GM19351 (cell line): ENCODE measurements around the gene CDCA4.
"Not testable (repeated sequence)": the region's sequence is repeated elsewhere in the genome, so short reads cannot be mapped to it uniquely, and the experiment has no call there.

Source experiments
- ATAC-seq: cut with Tn5 transposase; IDR thresholded peaks from one replicate; pipeline ENCODE4 v1.9.1; 2021; ENCODE audit warnings: mild to moderate bottlenecking, moderate library complexity; ENCODE audit not compliant: unreplicated experiment

The CDCA4 gene

DNA sequence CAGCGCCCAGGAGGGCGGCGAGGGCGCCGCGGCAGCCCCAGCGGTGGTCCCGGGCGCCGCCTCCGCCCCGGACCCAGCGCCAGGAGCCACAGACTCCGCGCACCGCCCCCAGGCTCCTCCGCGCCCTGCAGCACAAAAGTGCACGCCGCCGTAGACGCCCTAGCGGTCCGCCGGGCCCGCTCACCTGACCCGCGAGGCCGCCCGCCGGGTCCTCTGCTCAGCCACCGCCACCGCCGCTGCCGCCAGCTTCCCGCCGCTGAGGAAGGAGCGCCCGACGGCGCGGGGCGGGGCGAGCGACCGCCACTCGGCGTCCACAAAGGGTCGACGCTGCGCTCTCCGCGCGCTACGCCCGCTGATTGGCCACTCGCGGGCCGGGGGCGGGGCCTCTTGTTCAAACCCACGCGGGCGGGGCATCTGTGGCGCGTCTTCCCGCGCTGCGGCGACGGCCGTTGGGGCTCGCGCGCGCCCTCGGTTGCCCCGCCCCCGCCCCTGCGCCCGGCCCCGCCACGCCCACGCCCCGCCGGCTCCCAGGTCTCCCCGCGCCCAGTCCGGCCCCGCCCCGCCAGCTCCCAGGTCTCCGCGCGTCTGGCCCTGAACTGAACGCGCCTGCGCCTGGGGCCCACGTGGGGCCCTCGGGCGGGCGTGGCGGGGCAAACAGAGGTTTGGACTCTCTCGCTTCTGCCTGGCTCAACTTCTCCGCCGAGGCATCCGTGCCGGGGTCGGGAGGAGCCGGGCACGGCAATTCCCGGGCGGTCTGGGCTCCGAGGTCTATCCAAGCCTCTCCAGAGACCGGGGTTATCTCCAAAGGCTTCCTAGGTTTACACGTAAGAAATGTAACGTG lies at the start of gene CDCA4:
TSS of gene CDCA4 (minus strand) at position 269 of the 841 bp plus-strand sequence. CDS start 9,154 bp downstream, outside the sequence.
- peak; percentile 70 for ATAC-seq

GRCh38 chr14:105069871-105070759 lies 49.2 kb upstream of the CDCA4 start:
- ATAC-seq = peak; percentile 42

DNA sequence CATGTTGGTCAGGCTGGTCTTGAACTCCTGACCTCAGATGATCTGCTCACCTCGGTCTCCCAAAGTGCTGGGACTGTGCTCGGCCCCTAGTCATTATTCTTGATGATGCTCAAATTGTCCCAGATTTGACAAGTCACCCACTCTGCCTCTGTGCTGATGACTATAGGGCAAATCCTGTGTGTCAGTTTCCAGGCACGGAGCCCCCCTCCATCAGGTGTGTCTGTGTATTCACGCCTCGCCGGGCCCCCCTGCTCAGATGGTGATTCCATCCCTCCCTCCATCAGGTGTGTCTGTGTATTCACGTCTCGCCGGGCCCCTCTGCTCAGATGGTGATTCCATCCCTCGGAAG lies 48.6 kb upstream of the CDCA4 start:
- no peak for ATAC-seq

DNA sequence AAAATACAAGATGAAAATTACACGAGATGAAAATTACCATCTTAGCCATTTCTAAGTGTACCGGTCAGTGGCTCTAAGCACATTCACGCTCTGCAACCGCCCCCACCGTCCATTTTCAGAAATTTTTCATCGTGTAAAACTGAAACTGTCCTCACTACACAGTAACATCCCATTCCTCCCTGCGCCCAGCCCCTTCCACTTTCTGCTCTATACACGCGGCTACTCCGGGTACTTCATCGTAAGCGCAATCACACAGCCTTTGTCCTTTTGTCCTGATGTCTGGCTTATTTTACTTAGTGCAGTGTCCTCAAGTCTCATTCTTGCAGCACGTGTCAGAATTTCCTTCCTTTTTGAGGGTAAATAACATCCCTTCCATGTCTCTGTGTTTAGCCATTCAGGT lies 47.9 kb upstream of the CDCA4 start:
- ATAC-seq = no peak

GRCh38 chr14:105067969-105068301 lies 47.1 kb upstream of the CDCA4 start:
- no peak for ATAC-seq

DNA sequence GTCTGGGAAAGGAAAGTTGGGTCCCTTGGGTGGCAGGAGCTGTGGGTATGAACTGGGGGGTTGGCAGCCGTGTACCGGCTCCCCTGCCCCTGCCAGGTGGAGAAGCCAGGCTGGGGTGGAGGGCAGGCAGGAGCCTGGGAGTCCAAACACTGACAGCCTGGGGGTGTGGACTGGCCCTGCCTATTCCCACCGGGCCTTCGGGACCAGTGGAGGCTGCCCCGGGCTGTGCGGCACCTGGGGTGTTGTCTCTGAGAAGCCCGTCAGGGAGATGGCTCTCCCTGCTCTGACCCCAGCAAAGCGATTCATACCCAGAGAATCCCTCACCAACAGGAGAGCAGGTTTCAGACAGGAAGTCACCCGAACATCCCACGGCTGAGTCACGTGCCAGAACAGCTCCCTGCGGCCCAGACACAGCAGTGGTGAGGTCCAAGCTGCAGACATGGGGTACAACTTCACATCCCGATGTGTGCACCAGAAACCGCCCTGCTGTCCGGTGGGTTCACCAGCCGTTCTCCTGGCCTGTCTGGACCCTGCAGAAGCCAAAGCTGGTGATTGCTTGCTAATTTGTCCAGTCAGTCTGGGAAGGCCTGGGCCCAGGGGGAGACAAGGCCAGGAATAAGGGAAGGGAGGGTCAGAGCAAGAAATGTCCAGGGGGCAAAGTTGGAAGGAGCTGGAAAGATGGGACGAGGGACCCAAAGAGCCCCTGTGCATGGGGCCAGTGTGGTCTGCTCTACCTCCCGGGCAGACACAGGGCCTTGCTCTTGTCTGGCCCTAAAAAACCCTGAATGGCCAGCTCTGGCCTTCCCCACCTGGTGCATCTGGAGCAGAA lies 46.5 kb upstream of the CDCA4 start:
- ATAC-seq = no peak

DNA sequence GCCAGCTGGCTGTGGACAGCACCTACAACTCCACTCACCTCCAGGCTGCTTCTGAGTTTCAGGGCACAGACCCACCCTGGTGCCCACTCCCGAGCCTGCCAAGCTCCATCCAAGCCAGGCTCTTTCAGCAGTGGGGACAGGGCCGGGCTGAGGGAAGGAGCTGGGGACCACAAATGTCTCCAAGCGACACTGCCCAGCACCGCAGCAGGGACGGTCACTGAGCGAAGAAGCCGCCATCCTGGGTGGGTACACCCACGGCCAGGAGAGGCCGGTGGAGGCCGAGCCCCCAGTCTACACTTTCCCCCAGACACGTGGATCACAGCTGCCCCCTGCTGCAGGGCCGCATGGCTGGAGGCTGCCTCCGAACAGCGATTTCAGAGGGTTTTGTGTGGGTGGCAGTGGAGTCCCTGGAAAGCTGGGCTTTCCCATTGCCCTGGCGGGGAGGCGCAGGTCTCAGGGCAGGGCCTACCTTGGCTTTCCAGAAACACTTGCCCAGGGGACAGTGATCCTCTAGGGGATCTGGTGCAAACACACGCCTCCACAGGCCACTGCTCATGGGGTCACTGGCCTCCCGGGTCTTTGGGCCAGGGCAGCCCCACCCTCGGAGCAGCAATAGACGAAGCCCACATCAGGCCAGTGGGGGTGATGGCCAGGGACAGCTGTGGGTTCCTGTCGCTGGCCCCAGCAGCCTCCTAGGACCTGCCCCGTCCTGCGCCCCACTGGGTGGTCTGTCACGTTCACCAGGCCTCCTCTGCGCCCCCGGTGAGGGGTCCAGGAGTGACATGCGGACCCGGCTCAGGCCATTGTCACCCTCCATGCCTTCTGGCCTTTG lies 45.6 kb upstream of the CDCA4 start:
- ATAC-seq = no peak

GRCh38 chr14:105065280-105066228 lies 44.7 kb upstream of the CDCA4 start, which contains the start of gene GPR132:
Gene GPR132, minus strand, starts transcription at chr14:105065430. Its CDS starts 10,010 bp downstream, at chr14:105055420.
- ATAC-seq = peak; percentile 48

DNA sequence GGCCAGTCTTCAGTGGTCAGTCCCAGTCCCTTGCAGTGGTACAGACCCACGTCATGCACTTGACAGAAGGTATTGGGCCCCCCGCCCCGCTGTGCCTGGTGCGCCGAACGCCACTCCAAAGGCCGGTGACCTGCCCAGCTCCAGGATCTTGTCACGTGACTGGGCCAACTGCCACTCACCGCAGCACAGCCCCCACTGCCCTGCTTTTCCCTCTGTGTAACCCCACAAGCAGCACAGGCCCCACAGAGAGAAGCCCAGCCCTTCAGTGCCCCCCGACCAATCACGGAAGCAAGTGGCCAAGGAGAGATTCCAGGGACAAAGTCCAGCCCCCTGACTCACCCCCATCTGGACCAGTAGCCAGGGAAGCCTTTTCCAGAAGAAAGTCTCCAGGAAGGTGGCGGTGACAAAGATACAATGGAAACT lies 43.8 kb upstream of the CDCA4 start:
- ATAC-seq = no peak

- ATAC-seq = no peak
Observed at GRCh38 chr14:105064001-105064400, 43.1 kb upstream of the CDCA4 start.

GRCh38 chr14:105063506-105063905 lies 42.6 kb upstream of the CDCA4 start:
- ATAC-seq = not testable (repeated sequence)

GRCh38 chr14:105063056-105063455 lies 42.2 kb upstream of the CDCA4 start:
- ATAC-seq = no peak

- ATAC-seq = no peak
Observed at GRCh38 chr14:105062048-105062433, 41.2 kb upstream of the CDCA4 start.

DNA sequence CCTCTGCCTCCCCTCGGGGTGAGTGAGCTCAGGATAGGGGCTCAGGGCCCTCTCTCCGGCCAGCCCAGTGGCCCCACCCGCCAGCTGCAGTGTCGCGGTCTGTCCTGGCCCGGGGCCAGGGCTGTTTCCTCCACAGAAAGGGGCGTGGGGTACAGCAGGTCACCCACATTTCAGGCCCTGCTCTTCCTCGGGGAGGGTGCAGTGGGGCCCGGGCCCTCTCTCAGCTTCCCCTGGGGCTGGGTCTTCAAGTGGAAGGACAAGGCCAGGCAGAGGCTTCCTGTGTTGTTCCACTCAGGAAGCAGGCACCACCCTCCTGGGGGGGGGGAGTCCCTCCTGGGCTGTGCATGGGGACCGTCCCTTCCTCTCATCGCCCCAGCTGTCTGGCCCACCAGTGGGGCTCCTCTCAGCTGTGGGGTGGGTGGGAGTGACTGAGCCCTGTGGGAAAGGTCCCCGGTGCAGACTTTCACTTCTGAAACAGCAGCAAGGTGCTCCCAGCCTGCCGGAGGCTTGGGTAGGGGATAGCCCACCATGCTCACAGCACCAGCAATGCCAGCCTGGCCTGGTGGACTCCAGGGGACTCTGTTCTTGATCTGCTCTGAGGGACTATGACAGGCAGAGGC lies 40.7 kb upstream of the CDCA4 start:
- peak; percentile 32 for ATAC-seq

- no peak for ATAC-seq
Observed at GRCh38 chr14:105060751-105061427, 40.0 kb upstream of the CDCA4 start.

- ATAC-seq = no peak
Observed at GRCh38 chr14:105059925-105060565, 39.2 kb upstream of the CDCA4 start.
